HG03135 (cell line): ENCODE results near the gene OR8G1.
"Not testable (repeated sequence)": the region's sequence is repeated elsewhere in the genome, so short reads cannot be mapped to it uniquely, and the experiment has no call there.

Experiments used
- ATAC-seq: cut with Tn5 transposase; IDR thresholded peaks from one replicate; pipeline ENCODE4 v1.9.1; 2021; ENCODE audit warnings: mild to moderate bottlenecking, moderate library complexity; ENCODE audit not compliant: unreplicated experiment

Gene OR8G1, protein sequence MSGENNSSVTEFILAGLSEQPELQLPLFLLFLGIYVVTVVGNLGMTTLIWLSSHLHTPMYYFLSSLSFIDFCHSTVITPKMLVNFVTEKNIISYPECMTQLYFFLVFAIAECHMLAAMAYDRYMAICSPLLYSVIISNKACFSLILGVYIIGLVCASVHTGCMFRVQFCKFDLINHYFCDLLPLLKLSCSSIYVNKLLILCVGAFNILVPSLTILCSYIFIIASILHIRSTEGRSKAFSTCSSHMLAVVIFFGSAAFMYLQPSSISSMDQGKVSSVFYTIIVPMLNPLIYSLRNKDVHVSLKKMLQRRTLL

DNA sequence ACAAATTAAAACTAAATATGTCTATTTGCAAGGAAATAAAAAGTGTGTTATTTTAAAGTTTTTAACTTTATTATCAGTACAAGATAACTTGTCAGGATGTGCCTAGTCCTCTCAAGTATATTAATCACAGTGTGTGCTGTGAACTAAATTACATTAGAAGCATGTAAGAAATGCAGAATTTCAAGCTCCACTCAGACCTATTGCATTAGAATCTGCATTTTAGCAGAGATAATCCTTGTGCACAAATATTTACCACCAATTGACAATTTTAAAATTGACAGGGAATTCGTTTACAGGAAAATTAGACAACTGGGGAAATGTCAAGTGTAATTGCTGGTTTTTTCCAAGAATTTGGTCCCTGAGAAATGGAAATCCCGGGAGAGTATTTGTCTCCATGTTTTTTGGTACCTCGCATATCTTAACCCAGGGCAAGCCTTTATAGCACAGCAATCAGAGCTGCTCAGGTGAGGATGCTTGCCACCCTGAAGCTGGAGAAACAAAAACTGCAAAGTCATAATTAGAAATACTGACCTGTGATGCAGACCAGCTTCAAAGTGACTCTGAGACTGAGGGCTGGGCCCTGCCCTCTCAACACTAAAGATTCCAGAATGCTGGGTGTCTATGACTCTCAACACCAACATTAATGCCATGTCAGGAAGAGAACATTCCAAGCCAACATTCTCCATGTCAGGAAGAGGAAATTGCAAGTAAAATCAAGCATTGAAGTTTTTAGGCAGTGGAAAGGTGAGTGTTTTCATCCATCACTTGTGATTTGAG is at the start of gene OR8G1:
Gene OR8G1 (plus strand): TSS at position 475 of the 777 bp plus-strand sequence. CDS start 8,581 bp downstream, outside the sequence.
- ATAC-seq: no peak

DNA sequence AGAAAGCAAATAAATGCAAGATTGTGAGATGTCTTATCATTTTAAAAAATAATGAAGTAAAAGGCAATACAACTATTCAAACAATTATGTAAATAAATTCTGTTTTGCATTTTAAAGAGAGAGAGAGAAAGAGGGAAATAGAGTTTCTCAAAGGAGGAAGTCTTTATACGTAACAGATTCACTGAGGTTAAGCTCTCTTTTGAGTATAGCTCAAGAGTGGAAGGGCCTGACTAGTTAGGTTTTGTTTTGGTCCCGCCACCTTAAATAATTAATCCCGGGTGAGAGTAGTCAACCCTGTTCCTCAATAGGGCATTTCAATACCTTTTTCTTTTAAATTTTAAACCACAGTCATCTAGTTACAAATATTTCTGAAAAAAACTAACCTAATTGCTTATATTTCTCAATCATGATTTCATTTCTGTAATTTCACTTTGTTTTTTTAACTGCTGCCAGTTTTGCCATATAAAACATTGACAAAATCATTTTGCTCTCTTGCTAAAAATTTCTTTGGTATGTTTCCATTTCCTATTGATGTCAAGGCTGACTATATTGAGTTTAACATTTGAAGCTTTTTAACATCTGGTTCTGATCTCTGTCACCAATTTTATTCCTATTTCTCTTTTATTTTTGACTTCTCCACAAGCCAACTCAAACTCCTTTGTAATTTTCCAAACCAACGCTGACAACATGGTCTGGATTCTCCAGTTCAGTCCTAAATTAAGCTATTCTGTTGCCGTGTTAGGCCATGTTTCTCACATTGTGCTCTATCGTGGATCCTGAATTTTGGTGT is 47.5 kb upstream of the OR8G1 start:
- peak; percentile 85 for ATAC-seq

DNA sequence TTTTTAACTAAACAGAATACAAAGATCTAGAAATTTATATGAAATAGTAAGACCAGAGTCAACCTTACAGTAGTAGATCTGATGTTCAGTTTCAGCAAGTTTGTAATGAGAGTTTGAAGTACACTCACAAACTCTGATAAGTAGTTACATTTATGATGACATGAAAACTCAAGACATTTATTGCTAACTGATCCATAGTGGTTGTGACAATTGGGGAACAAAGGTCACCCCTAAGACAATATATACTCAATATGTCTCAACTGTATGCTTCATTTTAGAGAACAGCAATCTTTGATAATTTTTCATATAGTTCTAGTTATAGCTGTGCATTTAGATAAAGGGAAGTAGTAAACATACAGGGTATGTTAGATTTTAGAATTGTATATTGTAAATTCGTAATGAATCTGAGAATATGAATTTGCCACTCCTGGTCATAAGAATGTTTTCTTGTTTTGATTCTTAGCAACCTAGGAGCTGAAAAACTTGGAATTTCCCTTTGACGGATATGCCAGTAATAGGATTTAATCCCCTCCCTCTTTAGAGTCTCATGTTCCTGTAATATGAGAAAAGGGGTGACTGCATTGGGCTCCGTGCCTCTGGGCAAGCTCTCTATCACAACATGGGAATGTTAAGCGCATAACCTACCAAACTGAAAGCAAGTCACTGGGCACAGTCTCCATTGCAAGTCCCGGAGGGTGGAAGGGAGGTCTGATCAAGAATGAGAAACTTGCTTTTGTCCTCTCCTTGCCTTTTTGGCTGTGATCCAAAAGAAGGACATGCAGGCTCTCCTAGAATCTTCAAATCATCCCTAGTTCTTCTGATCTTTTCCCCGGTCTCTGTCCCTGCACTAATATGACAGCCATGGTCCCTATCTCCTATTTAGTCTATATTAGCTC is 46.4 kb upstream of the OR8G1 start:
- no peak for ATAC-seq

DNA sequence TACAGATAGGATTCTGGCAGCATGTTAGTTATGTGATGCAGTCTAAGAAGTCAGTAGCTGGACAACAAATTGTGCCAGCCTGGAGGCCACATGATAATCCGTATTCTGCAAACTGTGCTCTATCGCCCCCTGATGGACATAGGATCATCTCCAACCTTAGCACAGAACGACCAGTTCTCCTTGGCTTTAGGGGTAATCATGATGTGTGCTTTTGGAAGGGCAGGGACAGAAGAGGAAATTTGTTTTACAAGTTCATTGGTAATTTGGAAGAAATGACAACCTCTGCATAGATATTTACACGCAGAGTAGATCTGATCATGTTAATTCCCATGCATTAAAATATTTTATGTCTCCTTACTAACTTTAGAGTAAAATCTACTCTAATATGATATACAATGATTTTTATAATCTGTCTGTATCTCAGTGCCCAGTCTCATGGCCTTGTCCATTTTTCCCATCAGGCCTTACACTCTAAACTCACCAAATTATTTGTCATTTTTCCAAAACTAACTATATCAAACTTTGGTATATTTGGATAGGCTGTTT is 45.6 kb upstream of the OR8G1 start:
- peak; percentile 73 for ATAC-seq

DNA sequence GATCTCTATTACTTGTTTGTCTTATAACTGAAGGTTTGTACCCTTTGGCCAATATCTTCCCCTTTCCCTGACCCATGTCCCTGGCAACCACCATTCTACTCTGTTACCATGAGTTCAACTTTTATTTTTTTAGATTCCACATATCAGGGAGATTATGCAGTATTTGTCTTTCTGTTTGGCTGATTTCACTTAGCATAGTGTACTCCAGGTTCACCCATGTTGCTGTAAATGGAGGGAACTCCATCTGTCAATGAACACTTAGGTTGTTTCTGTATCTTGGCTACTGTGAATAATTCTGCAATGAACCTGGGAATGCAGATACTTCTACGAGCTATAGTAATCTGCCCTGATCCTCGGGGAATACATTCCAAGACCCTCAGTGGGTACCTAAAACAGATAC is 42.9 kb upstream of the OR8G1 start:
- ATAC-seq: no peak

DNA sequence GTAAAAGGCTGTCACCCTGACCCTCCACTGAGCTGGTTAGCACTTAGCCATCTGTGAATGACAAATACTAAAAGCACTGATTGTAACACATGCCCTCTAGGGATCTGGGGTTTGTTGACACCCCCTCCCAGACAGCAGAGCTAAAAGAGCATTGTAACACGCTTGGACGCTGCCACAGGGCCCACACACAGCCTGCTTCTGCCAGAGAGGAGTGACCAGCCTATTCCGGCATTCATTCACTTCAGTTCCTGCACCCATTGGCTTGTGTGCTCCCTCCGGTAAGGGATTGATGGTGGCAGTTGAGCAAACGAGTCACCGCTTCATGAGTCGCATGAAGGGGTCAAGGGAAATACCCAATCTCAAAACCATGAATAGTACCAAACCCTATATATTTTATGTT is 42.0 kb upstream of the OR8G1 start:
- ATAC-seq: no peak

DNA sequence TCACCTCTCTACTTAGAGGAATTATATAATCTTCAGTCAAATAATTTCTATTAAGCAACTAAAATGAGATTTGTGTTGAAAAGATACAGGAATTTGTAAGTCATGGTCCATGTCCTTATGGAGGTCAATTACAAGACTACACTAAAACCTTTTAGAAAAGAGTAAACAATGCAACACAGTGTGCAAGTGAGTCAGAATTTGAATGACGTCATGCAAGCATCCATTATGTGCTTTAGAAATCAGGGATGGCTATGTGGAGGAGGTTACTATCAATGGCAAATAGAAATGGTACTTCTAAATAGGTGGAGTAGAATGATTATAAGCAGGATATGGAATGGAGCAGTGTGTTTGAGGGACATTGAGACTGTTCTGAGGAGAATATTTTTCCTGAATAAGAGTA is 41.2 kb upstream of the OR8G1 start:
- ATAC-seq: no peak

DNA sequence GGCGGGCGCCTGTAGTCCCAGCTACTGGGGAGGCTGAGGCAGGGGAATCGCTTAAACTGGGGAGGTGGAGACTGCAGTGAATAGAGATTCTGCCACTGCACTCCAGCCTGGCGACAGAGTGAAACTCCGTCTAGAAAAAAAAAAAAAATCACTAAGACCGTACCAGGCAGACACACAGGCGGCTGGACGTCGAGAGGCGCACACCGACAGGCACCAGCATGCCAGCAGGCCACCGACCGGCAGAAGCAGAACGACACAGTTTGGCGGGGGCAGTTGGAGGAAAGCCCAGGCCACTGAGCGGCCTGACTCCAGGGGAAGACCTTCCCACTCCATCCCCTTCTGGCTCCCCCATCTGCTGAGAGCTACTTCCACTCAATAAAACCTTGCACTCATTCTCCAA is 40.2 kb upstream of the OR8G1 start:
- no peak for ATAC-seq

DNA sequence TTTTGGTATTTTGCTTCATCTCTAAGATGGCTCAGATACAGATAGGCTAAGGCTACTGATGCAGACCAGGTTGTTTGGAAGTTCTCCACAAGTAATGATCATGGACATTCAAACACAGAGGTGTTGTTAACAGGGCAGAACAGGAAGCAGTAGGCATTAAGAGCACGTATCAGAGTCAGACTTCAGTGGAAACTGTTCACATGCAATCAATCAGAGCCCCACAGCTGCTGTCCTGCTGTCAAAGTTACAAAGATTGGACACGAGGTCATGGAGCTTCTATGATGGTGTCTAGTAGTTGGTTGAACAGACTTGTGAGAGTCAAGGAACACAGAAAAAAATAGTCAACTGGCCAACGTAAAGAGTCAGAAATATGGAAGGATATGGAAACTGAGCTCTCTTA is 37.9 kb upstream of the OR8G1 start:
- no peak for ATAC-seq

DNA sequence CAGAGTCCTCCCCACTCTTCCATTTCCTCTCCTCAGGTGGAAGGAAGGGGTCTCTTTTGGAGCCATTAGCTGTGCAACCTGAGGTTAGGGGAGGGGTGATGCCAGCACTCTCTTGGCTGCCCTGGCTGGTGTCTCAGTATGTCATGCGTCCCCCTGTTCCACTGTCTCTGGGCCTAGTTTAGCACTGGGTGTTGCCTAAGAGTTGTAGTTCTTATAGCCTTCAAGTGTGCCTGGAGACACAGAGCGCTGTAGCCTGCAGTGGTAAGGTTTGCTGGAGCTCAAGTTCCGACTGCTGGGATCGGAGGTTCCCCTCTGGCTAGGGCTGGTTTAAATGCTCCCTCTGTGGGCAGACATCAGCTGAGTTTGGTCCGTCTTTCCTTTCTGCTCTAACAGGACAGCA is 36.9 kb upstream of the OR8G1 start:
- no peak for ATAC-seq

DNA sequence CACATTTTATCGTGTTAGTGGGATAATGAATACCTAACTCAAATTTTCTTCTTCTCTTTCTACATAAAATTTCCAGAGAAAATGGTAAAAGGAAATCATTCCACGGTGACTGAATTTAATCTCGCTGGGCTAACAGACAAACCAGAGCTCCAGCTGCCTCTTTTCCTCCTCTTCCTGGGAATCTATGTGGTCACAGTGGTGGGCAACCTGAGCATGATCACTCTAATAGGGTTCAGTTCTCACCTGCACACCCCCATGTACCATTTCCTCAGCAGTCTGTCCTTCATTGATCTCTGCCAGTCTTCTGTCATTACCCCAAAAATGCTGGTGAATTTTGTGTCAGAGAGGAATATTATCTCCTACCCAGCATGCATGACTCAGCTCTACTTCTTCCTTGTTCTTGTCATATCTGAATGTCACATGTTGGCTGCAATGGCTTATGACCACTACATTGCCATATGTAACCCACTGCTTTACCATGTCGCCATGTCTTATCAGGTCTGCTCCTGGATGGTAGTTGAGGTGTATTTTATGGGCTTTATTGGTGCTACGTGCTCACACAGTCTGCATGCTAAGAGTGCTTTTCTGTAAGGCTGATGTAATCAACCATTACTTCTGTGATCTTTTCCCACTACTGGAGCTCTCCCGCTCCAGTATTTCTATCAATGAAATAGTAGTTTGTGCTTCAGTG is 33.6 kb upstream of the OR8G1 start:
- no peak for ATAC-seq

DNA sequence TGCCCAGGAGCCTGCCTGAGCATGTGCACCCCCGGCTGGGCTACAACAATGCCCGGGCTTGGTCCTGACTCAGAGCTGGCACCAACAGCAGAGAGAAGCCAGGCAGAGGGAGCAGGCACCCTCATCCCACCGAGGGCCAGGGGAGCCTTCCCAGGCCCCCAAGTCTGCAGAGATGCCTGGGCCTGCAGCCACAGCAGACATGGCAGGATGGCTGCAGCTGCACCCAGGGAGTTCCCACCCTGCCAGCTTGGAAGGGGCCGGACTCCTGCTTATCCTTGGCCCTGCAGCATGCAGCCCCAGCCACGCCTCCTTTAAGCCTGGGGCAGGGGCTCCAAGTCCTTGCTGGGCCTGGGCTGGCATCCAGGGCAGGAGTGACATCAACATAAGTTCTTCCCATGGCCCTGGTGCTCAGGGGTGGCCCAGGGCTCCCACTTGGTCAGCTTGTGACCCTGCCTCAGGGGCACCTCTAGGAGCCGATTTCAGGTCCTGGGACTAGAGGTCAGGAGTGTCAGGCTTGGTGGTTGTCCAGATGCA is 31.0 kb upstream of the OR8G1 start:
- ATAC-seq: no peak

DNA sequence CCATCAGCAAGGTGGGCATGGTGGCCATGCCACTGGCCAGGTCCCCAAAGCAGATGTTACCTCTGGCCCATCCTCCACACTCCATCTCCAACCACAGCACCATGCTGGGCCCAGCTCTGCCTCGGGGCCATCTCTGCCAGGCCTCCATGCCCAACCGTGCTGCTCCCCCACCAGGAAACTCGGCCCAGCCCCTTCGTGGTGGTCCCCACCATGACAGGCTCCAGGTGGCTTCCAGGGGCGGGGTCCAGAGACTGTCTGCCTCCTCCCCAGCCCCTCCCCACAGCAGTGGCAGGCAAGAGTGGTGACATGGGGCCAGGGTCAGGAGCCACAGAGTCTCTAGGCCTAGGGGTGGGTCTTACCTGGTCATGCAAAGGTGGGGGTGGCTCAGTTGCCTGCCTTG is 30.5 kb upstream of the OR8G1 start:
- no peak for ATAC-seq

DNA sequence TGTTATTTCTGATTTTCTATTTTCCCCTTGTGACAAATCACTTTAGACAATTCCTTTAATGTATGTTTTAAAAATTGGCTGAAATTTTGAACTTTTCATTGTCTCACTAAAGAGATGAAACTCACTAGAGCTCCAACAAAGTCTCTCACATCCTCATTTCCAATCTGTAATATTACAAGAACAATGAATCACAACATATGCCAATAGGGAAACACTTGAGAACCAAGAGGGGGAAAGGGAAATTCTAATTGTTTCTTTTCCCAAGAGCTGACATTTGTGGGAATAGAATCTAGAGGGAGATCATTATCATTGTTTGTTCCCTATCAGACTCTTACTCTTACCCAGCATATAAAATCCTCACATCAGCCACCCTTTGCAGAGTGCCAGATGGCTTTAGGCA is 29.6 kb upstream of the OR8G1 start:
- no peak for ATAC-seq

DNA sequence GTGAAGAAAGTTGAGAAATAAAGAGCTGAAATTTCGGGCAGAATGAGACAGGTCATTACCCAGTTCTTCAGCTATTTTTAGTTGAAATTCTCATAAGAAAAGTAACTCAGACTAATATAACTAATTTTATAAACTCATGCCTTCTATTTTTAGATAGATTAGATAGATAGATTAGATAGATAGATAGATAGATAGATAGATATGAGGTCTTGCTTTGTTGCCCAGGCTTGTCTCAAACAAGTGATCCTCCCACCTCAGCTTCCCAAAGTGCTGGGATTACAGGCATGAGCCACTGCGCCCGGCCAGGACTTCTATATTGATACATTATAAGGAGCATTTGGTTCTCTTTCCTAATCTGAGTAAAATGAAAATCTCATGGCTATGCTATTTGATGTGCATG is 26.9 kb upstream of the OR8G1 start:
- ATAC-seq: no peak

DNA sequence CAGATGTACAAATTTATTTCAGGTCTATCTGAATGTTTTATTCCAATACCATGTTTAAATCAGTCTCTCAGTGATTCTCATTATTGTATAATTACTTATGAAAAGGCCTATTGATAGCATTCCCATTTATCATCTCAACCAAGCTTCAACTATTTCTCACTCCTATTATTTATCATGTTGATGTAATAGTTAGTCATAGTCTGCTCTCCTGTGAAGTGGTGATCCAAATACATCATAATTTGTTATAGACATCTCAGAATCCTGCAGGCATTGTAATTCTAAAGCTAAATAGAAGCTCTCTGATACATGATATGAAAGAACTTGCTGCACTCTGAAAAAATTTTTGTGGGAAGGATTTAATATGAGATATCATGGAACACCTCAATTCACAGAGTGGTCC is 21.8 kb upstream of the OR8G1 start:
- ATAC-seq: no peak

DNA sequence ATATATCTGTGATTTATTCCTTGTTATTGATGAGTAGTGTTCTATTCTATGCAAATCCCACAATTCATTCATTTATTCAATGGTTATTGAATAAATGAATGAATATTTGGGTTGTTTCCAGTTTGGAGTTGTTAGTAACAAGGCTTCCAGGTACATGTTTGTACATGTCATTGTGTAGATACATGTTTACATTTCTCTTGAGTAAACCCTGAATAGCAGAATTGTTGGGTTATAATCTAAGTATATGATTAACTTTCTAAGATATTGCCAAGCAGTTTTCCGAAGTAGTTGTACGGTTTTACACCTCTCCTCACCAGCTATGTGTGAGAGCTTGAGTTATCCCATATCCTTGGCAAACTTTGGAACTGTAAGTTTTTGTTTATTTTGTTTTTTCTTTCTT is 18.5 kb upstream of the OR8G1 start:
- no peak for ATAC-seq

DNA sequence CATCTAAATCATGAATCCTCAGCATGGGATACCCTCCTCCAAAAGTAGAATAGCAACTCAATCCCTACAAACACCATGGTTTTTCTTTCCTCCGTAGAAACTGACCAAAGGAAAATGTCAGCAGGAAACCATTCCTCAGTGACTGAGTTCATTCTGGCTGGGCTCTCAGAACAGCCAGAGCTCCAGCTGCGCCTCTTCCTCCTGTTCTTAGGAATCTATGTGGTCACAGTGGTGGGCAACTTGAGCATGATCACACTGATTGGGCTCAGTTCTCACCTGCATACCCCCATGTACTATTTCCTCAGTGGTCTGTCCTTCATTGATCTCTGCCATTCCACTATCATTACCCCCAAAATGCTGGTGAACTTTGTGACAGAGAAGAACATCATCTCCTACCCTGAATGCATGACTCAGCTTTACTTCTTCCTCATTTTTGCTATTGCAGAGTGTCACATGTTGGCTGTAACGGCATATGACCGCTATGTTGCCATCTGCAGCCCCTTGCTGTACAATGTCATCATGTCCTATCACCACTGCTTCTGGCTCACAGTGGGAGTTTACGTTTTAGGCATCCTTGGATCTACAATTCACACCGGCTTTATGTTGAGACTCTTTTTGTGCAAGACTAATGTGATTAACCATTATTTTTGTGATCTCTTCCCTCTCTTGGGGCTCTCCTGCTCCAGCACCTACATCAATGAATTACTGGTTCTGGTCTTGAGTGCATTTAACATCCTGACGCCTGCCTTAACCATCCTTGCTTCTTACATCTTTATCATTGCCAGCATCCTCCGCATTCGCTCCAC is 16.1 kb upstream of the OR8G1 start:
- ATAC-seq: not testable (repeated sequence)

DNA sequence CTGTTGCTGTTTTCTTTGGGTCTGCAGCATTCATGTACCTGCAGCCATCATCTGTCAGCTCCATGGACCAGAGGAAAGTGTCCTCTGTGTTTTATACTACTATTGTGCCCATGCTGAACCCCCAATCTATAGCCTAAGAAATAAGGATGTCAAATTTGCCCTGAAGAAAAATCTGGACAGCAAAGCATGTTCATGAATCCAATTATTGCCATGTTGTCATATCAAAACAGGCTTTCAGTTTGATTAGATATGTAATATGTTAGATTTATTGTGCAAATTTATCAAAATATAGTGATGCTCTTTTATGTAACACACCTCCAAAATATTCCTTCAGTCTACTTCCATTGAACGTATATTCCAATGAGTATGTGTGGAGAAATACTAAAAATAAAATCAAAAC is 15.4 kb upstream of the OR8G1 start:
- ATAC-seq: no peak
